H9 (cell line): ENCODE results near the gene SLC12A5. TPM values are rescaled to one million over a fixed set of nuclear protein-coding genes. Genes with fewer than 3 reads are reported as not detected.

ENCODE experiments used
- DNase-seq: peaks from one replicate; pipeline ENCODE4 v3.0.0-alpha.2; 2017
- H2AFZ ChIP-seq: one replicate; pipeline ENCODE4 v1.6.1; 2013; ENCODE audit warnings: mild to moderate bottlenecking, low read length, control low read depth, moderate library complexity
- H2AK5ac ChIP-seq: 2 replicates; pipeline ENCODE4 v1.6.1; 2013; ENCODE audit warnings: low read length, control low read depth, mixed read lengths; ENCODE audit not compliant: insufficient read length
- H2BK120ac ChIP-seq: one replicate; pipeline ENCODE4 v1.6.1; 2013; ENCODE audit warnings: low read depth, mild to moderate bottlenecking, low read length, control low read depth, inconsistent platforms; ENCODE audit not compliant: poor library complexity, severe bottlenecking
- H2BK12ac ChIP-seq: 2 replicates; pipeline ENCODE4 v1.6.1; 2013; ENCODE audit warnings: low read length, control low read depth, mixed read lengths, low read depth; ENCODE audit not compliant: insufficient read length
- H2BK15ac ChIP-seq: 2 replicates; pipeline ENCODE4 v1.6.1; 2013; ENCODE audit warnings: low read depth, low read length, control low read depth
- H2BK20ac ChIP-seq: one replicate; pipeline ENCODE4 v1.6.1; 2013; ENCODE audit warnings: low read depth, mild to moderate bottlenecking, low read length, control low read depth, inconsistent platforms; ENCODE audit not compliant: poor library complexity, severe bottlenecking
- H2BK5ac ChIP-seq: 2 replicates; pipeline ENCODE4 v1.6.1; 2013; ENCODE audit warnings: low read length, control low read depth, mixed read lengths; ENCODE audit not compliant: insufficient read length
- H3K14ac ChIP-seq: 2 replicates; pipeline ENCODE4 v1.6.1; 2013; ENCODE audit warnings: low read length, control low read depth; ENCODE audit not compliant: insufficient read depth
- H3K18ac ChIP-seq: 2 replicates; pipeline ENCODE4 v1.6.1; 2013; ENCODE audit warnings: low read depth, mild to moderate bottlenecking, mixed read lengths, low read length, control low read depth; ENCODE audit not compliant: insufficient read length
- H3K23ac ChIP-seq: 2 replicates; pipeline ENCODE4 v1.6.1; 2013; ENCODE audit warnings: low read length, control low read depth, mixed read lengths, low read depth; ENCODE audit not compliant: insufficient read length
- H3K23me2 ChIP-seq: 2 replicates; pipeline ENCODE4 v1.6.1; 2013; ENCODE audit warnings: low read depth, mild to moderate bottlenecking, mixed read lengths, low read length, control low read depth; ENCODE audit not compliant: insufficient read length, poor library complexity, severe bottlenecking
- H3K27ac ChIP-seq: 2 replicates; pipeline ENCODE4 v1.5.1; 2013; ENCODE audit warnings: low read length, control low read depth, mixed read lengths, low read depth; ENCODE audit not compliant: insufficient read length
- H3K27me3 ChIP-seq: 2 replicates; pipeline ENCODE4 v1.6.1; 2013; ENCODE audit warnings: low read length, control low read depth, inconsistent platforms; ENCODE audit not compliant: insufficient read depth
- H3K4ac ChIP-seq: 2 replicates; pipeline ENCODE4 v1.6.1; 2013; ENCODE audit warnings: low read depth, mild to moderate bottlenecking, control low read depth, inconsistent platforms, low read length, moderate library complexity
- H3K4me1 ChIP-seq: 2 replicates; pipeline ENCODE4 v1.6.1; 2013; ENCODE audit warnings: low read length, control low read depth, inconsistent platforms; ENCODE audit not compliant: insufficient read depth
- H3K4me2 ChIP-seq: 2 replicates; pipeline ENCODE4 v1.6.1; 2013; ENCODE audit warnings: low read length, control low read depth, mixed read lengths; ENCODE audit not compliant: insufficient read length, insufficient read depth
- H3K56ac ChIP-seq: 2 replicates; pipeline ENCODE4 v1.6.1; 2013; ENCODE audit warnings: low read depth, mild to moderate bottlenecking, mixed read lengths, low read length, control low read depth; ENCODE audit not compliant: insufficient read length
- H3K79me1 ChIP-seq: 2 replicates; pipeline ENCODE4 v1.6.1; 2013; ENCODE audit warnings: low read depth, mild to moderate bottlenecking, moderate library complexity, low read length, control low read depth, inconsistent platforms; ENCODE audit not compliant: insufficient read depth, poor library complexity, severe bottlenecking
- H3K79me2 ChIP-seq: 2 replicates; pipeline ENCODE4 v1.6.1; 2013; ENCODE audit warnings: low read length, control low read depth, inconsistent platforms; ENCODE audit not compliant: insufficient read depth
- H3K9ac ChIP-seq: 2 replicates; pipeline ENCODE4 v1.6.1; 2013; ENCODE audit warnings: low read length, control low read depth, mixed read lengths; ENCODE audit not compliant: insufficient read length; ENCODE audit errors: extremely low read depth
- H3K9me3 ChIP-seq: one replicate; pipeline ENCODE4 v1.6.1; 2013; ENCODE audit warnings: low read depth, low read length, inconsistent platforms; ENCODE audit not compliant: control insufficient read depth
- H3T11ph ChIP-seq: one replicate; pipeline ENCODE4 v1.6.1; 2013; ENCODE audit warnings: mild to moderate bottlenecking, low read length, control low read depth, inconsistent platforms
- H4K20me1 ChIP-seq: one replicate; pipeline ENCODE4 v1.6.1; 2013; ENCODE audit not compliant: control insufficient read depth, insufficient read length, insufficient read depth
- H4K5ac ChIP-seq: 2 replicates; pipeline ENCODE4 v1.6.1; 2013; ENCODE audit warnings: low read depth, mild to moderate bottlenecking, mixed read lengths, low read length, control low read depth; ENCODE audit not compliant: insufficient read length
- H4K8ac ChIP-seq: replicated peaks from 2 replicates; pipeline ENCODE4 v1.6.1; 2013; ENCODE audit warnings: low read length, control low read depth, mixed read lengths, low read depth; ENCODE audit not compliant: insufficient read length
- H4K91ac ChIP-seq: 2 replicates; pipeline ENCODE4 v1.6.1; 2013; ENCODE audit warnings: low read depth, mild to moderate bottlenecking, moderate library complexity, mixed read lengths, low read length, control low read depth; ENCODE audit not compliant: insufficient read length
- H3K27ac Mint-ChIP-seq, 3 experiments: 2 replicates in 2 of 3; 3 replicates in 1 of 3; pipeline ENCODE4 v1.8.0; 2020 to 2021; ENCODE audit warnings: mixed read lengths in 3 of 3, mild to moderate bottlenecking in 1 of 3, moderate library complexity in 1 of 3
- H3K27me3 Mint-ChIP-seq: 2 replicates; pipeline ENCODE4 v1.8.0; 2021; ENCODE audit warnings: low read depth, mild to moderate bottlenecking, moderate library complexity, mixed read lengths
- H3K36me3 Mint-ChIP-seq, 3 experiments: 2 replicates in 2 of 3; 3 replicates in 1 of 3; pipeline ENCODE4 v1.8.0; 2020 to 2021; ENCODE audit warnings: low read depth in 3 of 3, mixed read lengths in 3 of 3; ENCODE audit not compliant: insufficient read depth in 1 of 3
- H3K4me1 Mint-ChIP-seq, 2 experiments: 2 replicates each; pipeline ENCODE4 v1.8.0; 2020; ENCODE audit warnings: mixed read lengths in 2 of 2
- H3K4me3 Mint-ChIP-seq, 2 experiments: 2 replicates in 1 of 2; 3 replicates in 1 of 2; pipeline ENCODE4 v1.8.0; 2020 to 2021; ENCODE audit warnings: mild to moderate bottlenecking in 2 of 2, mixed read lengths in 2 of 2, moderate library complexity in 1 of 2
- H3K9me3 Mint-ChIP-seq, 2 experiments: 2 replicates in 1 of 2; 3 replicates in 1 of 2; pipeline ENCODE4 v1.8.0; 2020; ENCODE audit warnings: mild to moderate bottlenecking in 2 of 2, mixed read lengths in 2 of 2, moderate library complexity in 1 of 2
- CTCF ChIP-seq: fragments of 200-600 bp; sonication (generic); conservative IDR thresholded peaks from 3 replicates; pipeline ENCODE4 v1.8.0; 2021; ENCODE audit warnings: antibody characterized with exemption, mild to moderate bottlenecking
- WGBS: extraction: QIAGEN DNeasy Blood & Tissue Kit; methylation state at CpG from one replicate; pipeline ENCODE4 v1.1.7; 2013; ENCODE audit warnings: missing lambda C conversion rate, low lambda C conversion rate, mixed read lengths; ENCODE audit not compliant: insufficient read length; ENCODE audit errors: extremely low coverage; 5-methylcytosine and 5-hydroxymethylcytosine counted together
- total RNA-seq: library from RNA; stranded (reverse); gene quantifications from 2 replicates; pipeline ENCODE4 v1.2.1, GENCODE V29; 2021

Gene SLC12A5
- total RNA-seq, 1 experiment from 2014 or later = 8.7 TPM

- H3K18ac ChIP-seq = no peak overlapping the region
- no peaks in the 10 kb centered on the region for H3K9me3 ChIP-seq
- peaks cover 36 to 37% of the 10 kb centered on the region in 2 experiments for H3K4me1 Mint-ChIP-seq
- no peak overlapping the region for H2AK5ac ChIP-seq
- no peak overlapping the region for H2BK15ac ChIP-seq
- H3T11ph ChIP-seq = no peak overlapping the region
- H4K5ac ChIP-seq = no peak overlapping the region
- no peak overlapping the region for H2BK20ac ChIP-seq
- H3K9ac ChIP-seq = no peak overlapping the region
- peak overlapping the region in 2 of 3 experiments; percentile 54 to 78; a peak in 3 of 7 replicates for H3K27ac Mint-ChIP-seq
- H2BK120ac ChIP-seq = no peak overlapping the region
- no CpG with 5 or more reads among the region's 7 CpGs for WGBS
- no peak overlapping the region for H2BK12ac ChIP-seq
- H3K23me2 ChIP-seq = no peaks in the 10 kb centered on the region
- peaks cover 8% of the 10 kb centered on the region; the same call in 1 of the 2 replicates for H3K79me2 ChIP-seq
- H2BK5ac ChIP-seq = no peak overlapping the region
- H3K27me3 ChIP-seq = no peaks in the 10 kb centered on the region
- H3K79me1 ChIP-seq = no peaks in the 10 kb centered on the region
- H3K23ac ChIP-seq = no peak overlapping the region
- no peaks in the 10 kb centered on the region for H4K20me1 ChIP-seq
- H3K4me3 Mint-ChIP-seq = no peak overlapping the region
- H4K8ac ChIP-seq = no peak overlapping the region
- H3K4me1 ChIP-seq = peaks cover 13% of the 10 kb centered on the region
- H3K9me3 Mint-ChIP-seq = no peaks in the 10 kb centered on the region
- H3K56ac ChIP-seq = no peak overlapping the region
- H3K27ac ChIP-seq = no peak overlapping the region
- no peak overlapping the region for H3K4ac ChIP-seq
- no peak for TF ChIP-seq CTCF
- H4K91ac ChIP-seq = no peak overlapping the region
- H3K27me3 Mint-ChIP-seq = no peaks in the 10 kb centered on the region
- no peak for DNase-seq
- peaks cover 7 to 31% (median 19%) of the 10 kb centered on the region in 3 experiments for H3K36me3 Mint-ChIP-seq
- H3K4me2 ChIP-seq = no peak overlapping the region
- H2AFZ ChIP-seq = no peak overlapping the region
- no peak overlapping the region for H3K14ac ChIP-seq
These were observed 49.9 kb downstream of the SLC12A5 start for GRCh38 chr20:46078954-46079353.
